GM21528 (cell line): Measurements from ENCODE around the gene OLFM2.

Experiments
- ATAC-seq: cut with Tn5 transposase; IDR thresholded peaks from one replicate; pipeline ENCODE4 v1.9.1; 2021; ENCODE audit warnings: mild to moderate bottlenecking, moderate library complexity; ENCODE audit not compliant: unreplicated experiment, low FRiP score

Gene OLFM2

DNA sequence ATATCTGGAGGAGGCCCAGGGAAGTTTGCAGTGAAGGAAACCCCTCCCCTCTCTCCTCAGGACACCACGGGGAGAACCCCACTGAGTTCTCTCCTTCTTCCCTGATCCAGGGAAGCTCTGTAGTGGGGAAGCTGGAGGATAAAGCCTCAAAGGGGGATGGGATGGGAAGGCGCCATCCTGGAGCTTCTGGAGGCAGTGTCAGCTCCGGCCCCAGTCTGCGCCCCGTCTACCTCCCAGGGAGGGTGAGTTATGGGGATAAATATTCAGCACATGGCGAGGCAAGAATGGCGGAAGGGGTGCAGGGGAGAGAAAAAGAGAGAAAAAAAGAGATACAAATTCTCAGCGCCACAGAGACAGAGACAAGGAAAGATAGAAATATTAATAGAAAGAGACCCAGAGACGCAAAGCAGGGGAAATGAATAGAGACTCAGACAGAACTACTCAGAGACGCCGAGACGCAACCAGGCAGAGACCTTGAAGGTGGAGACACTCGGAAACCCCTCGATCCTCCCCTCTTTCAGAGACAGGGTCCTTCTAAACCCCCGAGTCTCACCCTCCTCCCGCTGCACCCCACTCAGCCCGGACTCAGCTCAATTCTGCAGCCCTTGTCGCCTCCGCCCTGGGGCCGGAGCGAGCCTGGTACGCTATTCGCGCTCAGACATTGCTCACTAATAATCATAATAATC is 23.6 kb downstream of the OLFM2 start:
- ATAC-seq = no peak

DNA sequence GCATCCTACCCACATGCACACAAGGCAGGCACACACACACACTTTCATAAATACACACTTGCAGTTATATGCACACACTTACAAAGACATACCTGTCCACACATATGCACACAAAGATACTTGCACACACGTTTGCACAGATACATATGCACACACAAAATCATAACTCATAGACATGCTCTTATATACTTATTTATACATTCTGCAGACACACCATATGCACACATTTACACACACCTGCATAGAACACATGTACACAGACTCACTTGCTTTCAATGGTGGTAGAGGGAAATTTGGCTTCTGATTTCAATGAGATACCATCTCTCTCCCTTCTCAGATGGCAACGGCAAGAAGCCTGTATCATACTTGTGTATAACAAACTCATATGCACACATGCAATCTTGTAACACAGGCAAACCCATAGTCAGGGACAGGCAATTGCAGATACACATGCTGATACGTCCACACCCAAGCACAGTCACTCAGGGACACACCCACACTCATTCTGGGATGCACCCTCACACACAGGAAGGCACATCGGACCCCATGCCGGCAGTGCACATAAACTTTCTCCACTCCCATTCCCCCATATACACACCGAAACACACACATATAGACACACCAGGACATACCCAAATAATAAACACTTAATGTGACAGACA is 24.7 kb downstream of the OLFM2 start:
- ATAC-seq = no peak

DNA sequence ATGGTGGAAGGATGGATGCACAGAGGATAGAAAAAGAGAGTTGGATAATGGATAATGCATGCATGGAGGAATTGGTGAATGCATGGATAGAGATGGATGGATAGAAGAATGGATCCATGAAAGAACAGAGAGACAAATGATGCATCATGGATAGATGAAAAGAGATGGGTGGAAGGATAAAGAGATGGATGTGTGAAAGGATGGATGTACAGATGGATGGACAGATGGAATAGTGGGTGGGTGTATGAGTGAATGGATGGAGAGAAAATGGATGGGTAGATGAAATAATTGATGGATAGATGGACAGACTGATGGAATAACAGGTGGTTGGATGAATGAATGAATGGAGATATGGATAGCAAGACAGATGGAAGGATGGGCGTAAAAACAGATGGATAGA is 25.7 kb downstream of the OLFM2 start:
- no peak for ATAC-seq

DNA sequence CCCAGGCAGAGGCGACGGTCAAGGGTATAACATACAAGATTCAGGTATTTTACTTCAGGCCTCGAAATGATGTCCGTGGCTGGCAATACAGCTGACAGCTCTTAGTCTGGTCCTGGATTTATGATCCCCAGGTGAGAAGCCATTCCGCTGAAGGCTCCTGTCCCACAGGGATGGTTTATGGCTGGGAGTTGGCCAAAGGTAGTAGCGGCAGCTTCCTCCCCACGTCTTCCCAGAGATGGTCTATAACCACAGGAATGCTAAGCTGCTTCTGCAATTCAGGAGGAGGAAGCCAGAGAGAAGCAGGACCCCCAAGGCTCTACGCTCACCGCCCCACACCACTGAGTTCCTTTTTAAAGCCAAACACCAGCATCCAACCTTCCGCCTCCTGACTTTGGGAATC is 27.1 kb downstream of the OLFM2 start:
- no peak for ATAC-seq

DNA sequence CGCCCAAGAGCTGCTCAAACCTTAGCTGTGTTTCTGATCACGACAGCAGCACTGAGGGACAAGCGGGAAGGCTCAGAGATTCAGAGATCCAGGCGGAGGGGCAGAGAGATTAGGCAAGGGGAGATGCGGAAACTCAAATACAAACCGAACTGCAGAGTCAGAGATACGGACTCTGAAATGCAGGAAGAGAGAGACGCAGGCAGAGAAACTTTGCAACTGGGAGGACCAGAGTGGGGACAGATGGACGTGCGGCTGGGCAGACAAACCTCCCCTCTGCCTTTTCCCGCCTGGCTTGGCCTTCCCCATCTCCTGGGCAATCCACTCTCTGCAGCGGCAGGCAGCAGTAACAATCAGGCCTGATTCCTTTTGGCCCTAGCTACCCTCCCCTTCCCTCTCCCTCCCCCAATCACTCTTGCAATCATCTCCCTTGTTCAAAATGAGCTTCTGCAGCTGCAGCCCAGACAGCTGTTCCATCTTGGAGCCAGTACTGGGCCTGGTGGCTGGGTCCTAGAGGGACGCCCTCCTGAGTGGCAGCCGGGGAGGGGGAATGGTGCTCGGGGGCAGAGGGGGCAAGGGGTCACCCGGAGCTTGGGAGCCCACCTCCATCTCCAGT is 29.7 kb downstream of the OLFM2 start:
- ATAC-seq = no peak

DNA sequence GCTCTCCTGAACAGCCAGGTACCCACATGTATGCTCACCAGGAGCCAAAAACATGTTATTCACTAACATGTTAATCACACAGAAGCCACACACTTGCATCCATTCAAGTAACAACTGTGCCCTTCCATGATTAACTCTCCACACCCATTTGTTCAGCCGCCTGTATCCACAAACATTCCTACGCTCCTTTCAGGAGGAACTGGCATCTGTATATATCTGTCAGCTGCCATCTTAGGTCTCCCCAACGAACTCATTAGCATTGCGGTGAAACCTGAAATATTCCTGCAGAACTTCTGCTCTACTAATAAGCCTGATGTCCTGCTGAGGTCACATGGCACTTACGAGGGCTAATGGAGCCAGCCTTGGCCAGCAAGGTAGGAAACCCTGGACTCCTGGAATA is 33.0 kb downstream of the OLFM2 start:
- ATAC-seq = no peak

DNA sequence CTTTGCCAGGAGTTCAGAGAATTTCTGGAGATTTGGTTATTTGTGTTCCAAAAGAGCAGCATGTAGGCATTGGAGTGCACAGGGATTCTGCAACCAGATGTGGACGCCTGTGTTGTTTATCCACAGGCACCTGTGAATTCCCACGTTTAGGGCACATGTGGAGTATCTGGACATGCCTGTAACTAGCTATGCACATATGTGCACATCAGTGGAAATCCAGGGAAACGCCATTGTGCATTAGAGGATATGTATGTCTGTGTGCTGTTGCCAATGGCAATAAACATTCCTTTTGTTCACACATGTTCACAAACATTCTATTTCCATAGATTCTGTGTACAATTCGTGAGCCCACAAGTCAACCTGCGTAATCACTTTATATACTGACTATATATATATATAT is 34.7 kb downstream of the OLFM2 start:
- no peak for ATAC-seq

DNA sequence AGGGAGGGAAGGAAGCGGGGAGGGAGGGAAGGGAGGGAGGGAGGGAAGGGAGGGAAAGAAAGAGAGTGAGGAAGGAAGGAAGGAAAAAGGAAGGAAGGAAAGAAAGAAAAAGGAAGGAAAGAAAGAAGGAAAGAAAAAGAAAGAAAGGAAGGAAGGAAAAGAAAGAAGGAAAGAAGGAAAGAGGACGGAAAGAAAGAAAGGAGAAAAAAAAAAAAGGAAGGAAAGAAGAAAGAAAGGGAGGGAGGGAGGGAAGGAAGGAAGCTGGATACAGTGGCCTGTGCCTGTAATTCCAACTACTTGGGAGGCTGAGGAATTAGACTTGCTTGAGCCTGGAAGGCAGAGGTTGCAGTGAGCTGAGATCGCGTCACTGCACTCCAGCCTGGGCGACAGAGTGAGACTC is 35.3 kb downstream of the OLFM2 start:
- ATAC-seq = no peak

DNA sequence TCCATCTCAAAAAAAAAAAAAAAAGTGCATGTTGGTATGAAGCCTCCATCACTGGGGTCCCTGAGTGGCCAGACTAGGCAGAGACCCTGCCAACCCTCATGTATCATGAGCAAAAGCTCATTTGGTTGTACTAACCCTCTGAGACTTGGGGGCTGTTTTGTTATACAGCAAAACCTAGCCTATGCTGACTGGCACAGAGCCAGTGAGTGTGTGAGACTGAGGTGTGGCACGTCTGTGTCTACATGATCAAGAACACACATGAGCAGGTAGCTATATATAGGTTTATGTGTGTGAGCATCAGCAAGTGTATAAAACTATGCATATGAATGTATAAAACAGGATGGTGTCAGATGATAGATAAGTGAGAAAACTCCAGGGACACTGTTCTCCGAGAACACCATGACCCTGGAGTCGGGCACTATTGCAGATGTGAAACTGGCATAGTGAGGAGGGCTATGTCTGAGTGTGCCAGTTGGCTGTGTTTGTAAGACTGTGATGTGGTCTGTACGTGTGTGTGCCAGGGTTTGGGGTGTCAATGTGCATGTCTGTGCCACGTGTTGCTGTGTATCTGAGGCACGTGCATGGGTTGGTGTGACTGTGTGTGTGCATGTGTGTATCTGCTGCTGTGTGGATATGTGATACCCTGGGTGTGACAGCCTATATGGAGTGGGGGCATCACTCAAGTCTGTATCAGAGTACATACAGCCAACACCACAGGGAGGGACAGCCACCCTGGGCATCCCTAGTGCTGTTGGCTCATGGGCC is 44.5 kb downstream of the OLFM2 start:
- ATAC-seq = no peak

DNA sequence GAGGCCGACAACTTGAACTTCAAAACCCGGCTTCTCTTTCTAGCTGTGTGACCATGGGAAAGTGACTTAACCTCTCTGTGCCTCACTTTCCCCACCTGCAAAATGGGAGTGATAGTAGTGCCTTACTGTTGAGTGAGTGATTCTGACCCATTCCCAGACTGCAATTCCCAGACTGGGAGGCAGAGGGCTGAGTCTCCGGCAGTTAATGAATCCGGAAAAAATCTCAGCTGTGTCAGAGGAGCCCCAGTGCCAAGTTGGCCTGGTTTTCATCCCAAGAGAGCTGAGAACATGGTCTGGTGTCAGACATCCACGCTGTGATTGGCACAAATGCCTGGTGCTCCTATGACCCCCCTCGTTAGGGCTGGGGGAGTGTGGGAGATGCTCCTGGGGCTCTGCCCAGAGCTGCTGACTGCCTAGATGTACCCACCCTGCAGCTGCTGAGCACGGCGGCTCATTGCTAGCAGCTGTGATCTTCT is 51.2 kb downstream of the OLFM2 start:
- no peak for ATAC-seq

DNA sequence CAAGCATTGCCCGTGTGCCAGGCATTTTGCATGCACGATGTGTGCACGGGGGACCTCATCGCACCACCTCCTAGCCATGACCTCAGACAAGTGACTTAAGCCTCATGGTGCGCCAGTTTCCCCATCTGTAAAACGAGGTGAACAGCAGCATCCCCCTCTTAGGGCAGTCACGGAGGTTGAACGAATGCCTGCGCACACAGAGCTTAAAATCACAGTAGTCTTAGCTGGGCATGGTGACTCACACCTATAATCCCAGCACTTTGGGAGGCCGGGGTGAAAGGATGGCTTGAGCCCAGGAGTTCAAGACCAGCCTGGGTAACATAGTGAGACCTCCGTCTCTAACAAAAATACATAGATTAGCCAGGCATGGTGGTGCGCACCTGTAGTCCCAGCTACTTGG is 52.6 kb downstream of the OLFM2 start:
- no peak for ATAC-seq

DNA sequence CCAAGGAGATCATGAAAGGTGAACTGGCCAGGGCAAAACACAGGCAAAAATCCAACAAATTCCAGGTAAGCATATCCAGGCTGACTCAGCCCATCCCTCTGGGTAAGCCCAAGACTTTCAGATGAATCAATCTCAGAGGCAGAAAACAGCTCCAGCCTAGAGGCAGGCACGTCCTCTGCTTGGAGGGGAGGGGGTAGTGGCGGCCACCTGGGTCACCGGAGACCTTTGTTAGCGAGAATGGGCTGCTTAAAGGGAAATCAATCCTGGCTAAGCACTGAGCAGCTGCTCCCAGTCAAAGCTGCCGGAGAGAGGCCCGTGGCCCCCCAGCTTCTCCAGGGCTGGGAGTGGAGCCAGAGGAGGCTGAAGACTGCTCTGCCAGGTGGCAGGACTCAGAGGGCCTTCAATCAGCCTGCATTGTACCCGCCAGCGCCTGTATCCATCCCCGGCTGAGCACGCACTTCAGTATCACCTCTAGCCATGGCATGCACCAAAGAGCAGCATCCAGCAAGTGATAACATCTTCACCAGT is 53.0 kb downstream of the OLFM2 start:
- ATAC-seq = no peak

DNA sequence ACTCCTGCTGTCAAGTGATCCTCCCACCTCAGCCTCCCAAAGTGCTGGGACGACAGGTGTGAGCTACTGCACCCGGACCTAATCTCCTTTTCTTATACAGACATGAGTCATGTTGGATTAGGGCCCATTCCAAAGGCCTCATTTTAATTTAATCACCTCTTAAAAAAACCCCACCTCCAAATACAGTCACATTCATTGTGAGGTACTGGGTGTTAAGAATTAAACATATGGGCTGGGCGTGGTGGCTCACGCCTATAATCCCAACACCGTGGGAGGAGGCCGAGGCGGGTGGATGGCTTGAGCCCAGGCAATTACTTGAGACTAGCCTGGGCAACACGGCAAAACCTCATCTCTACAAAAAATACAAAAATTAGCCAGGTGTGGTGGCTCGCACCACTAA is 54.6 kb downstream of the OLFM2 start:
- no peak for ATAC-seq

DNA sequence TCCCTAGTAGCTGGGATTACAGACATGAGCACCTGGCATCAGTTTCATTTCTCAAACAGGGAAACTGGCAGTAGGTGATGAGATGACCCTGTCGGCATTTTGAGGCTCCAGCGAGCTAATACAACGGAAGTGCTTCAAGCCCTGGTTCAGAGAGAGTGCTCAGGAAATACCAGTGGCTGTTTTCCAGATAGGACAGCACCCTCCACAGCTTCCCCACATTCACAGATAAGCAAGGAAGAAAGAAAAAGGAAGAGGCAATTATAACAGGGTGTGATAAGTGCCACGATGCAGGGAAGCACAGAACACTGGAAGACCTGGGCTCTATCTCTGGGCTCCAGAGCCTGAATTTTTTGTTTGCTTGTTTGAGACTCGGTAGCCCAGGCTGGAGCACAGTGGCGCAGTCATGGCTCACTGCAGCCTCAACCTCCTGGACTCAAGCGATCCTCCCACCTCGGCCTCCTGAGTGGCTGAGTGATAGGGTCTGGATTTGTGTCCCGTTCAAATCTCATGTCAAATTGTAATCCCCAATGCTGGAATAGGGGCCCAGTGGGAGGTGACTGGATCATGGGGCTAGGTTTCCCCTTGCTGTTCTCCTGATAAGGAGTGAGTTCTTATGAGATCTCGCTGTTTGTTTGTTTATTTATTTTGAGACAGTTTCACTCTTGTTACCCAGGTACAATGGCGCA is 57.7 kb downstream of the OLFM2 start:
- no peak for ATAC-seq

DNA sequence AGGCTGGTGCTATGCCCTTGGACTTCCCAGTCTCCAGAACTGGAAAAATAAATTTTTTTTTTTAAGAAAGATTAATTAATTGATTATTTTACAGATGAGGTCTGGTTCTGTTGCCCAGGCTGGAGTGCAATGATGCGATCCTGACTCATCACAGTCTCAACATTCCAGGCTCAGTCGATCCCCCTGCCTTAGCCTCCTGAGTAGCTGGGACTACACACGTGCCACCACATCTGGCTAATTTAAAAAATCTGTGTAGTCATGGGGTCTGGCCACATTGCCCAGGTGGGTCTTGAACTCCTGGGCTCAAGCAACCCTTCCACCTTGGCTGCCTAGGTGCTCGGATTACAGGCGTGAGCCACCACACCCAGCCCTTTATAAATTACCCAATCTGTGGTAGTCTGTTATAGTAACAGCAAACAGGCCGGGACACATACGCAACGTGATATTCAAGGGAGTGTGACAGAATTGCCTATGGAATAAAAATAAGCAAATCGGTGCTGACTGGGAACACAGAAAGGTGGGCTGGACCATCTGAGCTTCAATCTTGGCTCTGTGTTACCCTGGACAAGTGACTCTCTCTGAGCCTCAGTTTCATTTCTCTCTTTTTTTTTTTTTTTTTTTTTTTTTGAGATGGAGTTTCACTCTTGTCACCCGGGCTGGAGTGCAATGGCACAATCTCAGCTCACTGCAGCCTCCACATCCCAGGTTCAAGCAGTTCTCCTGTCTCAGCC is 58.4 kb downstream of the OLFM2 start:
- no peak for ATAC-seq

DNA sequence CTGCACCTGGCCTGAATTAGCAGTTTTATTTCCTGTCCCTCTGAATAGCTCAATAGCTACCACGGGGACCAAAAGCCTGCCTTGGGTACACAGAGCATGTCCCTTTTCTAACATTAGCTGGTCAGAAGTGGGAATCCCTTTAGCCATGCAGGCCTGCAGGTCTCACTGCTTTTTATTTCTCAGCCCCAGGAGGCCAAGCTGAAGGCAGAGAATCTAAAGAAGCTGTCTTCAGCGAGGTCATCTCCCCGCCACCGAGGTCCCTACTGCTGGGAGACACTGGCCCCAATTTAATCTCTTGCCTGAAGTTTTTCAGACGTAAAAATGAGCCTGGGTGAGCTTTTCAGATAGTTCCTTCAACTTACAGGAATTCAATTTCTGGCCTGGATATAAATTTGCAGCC is 60.5 kb downstream of the OLFM2 start:
- ATAC-seq = no peak

DNA sequence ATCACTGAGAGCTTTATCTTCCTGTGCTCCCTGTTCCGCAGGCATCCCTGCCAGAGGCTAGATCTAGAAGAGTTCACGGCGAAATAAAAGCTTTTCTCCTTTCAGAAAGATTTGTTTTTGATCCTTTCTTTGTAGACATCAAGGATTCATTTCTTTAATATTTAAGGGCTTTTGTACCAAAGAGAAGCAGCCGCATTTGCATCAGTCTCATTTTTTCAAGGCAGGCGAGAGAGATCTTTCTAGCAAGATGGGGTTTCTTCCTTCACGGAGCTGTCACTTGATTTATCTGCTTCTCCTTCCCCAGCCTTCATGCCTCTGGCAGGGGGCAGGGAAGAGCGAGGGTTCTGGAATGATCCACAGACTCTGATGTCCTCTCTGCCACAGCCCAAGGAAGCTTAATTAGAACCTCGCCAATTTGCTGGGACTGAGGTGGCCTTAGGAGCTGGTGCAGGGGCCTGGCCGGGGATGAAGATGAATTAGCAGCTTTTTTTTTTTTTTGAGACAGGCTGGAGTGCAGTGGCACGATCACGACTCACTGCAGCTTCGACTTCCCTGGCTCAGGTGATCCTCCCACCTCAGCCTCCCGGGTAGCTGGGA is 61.2 kb downstream of the OLFM2 start:
- no peak for ATAC-seq

DNA sequence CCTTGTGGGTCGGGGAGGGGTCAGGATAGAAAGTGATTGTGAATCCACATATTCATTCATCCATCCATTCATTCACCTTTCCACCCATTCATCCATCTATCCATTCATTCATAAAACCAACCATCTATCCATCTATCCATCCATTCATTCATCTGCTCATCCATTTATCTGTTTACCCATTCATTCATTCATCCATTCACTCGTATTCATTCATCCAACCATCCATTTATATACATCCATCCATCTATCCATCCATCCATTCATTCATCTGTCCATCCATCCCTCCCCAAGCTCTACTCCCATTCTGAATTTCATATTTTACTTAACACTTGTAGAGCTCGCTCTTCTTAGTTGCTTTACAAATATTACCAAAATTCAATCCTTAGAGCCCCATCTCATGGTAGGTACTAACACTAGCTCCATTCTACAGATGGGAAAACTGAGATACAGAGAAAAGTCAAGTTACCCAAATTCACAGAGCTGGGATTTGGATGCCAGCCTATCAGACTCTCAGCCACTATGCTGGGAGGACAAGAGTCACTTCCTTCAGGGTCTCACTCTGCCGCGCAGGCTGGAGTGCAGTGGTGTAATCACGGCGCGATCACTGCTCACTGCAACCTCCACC is 63.6 kb downstream of the OLFM2 start:
- ATAC-seq = no peak
